ENCODE data around the gene DPP9.

Gene DPP9

DNA sequence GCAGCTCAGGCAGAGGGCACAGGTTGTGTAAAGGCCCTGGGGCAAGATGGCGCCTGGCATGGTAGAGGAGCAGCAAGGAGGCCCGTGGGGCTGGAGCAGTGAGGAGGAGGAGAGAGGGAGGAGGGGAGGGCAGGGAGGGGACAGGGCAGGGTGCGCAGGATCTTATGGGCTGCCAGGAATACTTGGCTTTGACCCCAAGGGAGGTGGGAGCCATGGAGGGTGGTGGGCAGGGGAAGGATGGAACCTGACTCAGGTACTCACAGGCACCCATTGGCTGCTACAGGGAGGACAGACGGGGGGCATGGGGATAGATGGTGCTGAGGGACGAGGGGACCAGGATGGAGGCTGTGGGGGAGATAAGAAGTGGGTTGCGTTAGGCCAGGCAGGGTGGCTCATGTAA lies 81.0 kb downstream of the DPP9 start:
- TF ChIP-seq NFIC (IDR thresholded peaks at IDR 0.05) (no peak), RAD21 (IDR thresholded peaks at IDR 0.05; ENCODE audit: low read depth) (no peak), EGR1 (IDR thresholded peaks at IDR 0.05) (no peak), TCF12 (IDR thresholded peaks at IDR 0.05; ENCODE audit: low read depth) (no peak), CREB1 (IDR thresholded peaks at IDR 0.05; ENCODE audit: low read depth) (no peak), TAF1 (IDR thresholded peaks at IDR 0.05; ENCODE audit: low read depth) (no peak), FOXM1 (IDR thresholded peaks at IDR 0.05; ENCODE audit: borderline replicate concordance, low read depth) (no peak), CEBPB (IDR thresholded peaks at IDR 0.05) (no peak), ZBTB7A (IDR thresholded peaks at IDR 0.05; ENCODE audit: low read depth) (no peak)
- TF ChIP-seq, protein P1, sequence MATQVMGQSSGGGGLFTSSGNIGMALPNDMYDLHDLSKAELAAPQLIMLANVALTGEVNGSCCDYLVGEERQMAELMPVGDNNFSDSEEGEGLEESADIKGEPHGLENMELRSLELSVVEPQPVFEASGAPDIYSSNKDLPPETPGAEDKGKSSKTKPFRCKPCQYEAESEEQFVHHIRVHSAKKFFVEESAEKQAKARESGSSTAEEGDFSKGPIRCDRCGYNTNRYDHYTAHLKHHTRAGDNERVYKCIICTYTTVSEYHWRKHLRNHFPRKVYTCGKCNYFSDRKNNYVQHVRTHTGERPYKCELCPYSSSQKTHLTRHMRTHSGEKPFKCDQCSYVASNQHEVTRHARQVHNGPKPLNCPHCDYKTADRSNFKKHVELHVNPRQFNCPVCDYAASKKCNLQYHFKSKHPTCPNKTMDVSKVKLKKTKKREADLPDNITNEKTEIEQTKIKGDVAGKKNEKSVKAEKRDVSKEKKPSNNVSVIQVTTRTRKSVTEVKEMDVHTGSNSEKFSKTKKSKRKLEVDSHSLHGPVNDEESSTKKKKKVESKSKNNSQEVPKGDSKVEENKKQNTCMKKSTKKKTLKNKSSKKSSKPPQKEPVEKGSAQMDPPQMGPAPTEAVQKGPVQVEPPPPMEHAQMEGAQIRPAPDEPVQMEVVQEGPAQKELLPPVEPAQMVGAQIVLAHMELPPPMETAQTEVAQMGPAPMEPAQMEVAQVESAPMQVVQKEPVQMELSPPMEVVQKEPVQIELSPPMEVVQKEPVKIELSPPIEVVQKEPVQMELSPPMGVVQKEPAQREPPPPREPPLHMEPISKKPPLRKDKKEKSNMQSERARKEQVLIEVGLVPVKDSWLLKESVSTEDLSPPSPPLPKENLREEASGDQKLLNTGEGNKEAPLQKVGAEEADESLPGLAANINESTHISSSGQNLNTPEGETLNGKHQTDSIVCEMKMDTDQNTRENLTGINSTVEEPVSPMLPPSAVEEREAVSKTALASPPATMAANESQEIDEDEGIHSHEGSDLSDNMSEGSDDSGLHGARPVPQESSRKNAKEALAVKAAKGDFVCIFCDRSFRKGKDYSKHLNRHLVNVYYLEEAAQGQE (IDR thresholded peaks at IDR 0.05; ENCODE audit: low read depth) = no peak
- TF ChIP-seq, protein P2, sequence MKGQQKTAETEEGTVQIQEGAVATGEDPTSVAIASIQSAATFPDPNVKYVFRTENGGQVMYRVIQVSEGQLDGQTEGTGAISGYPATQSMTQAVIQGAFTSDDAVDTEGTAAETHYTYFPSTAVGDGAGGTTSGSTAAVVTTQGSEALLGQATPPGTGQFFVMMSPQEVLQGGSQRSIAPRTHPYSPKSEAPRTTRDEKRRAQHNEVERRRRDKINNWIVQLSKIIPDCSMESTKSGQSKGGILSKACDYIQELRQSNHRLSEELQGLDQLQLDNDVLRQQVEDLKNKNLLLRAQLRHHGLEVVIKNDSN (IDR thresholded peaks at IDR 0.05) = no peak
- TF ChIP-seq, protein P3, sequence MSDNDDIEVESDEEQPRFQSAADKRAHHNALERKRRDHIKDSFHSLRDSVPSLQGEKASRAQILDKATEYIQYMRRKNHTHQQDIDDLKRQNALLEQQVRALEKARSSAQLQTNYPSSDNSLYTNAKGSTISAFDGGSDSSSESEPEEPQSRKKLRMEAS (IDR thresholded peaks at IDR 0.05) = no peak

DNA sequence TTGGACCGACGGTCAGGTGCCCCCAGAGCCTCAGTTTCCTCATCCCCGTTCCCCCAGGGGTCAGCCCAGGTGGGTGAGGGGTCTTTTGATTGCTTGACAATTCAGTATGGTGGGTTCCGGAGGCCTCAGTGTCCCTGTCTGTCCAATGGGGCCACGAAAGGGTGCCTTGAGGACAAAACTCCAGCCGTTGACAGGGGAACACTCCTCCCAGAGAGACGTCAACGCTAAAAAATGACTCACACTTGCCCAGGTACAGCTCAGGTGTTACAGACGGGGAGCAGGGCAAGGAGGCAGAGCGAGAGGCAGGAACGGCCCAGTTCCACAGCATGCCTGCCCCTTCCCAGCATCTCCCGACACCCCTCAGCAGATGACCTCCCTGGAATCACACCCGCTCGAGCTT lies 82.5 kb downstream of the DPP9 start:
- TF ChIP-seq, protein P2 (IDR thresholded peaks at IDR 0.05) = no peak
- TF ChIP-seq CREB1 (IDR thresholded peaks at IDR 0.05; ENCODE audit: low read depth) (no peak), RAD21 (IDR thresholded peaks at IDR 0.05; ENCODE audit: low read depth) (no peak), TEAD4 (IDR thresholded peaks at IDR 0.05) (no peak), FOXM1 (IDR thresholded peaks at IDR 0.05; ENCODE audit: borderline replicate concordance, low read depth) (no peak), YY1 (IDR thresholded peaks at IDR 0.05; ENCODE audit: low read depth) (no peak), TCF12 (IDR thresholded peaks at IDR 0.05; ENCODE audit: low read depth) (no peak), EGR1 (IDR thresholded peaks at IDR 0.05) (no peak), TAF1 (IDR thresholded peaks at IDR 0.05; ENCODE audit: low read depth) (no peak)
- TF ChIP-seq, protein P3 (IDR thresholded peaks at IDR 0.05) = no peak
- TF ChIP-seq, protein P1 (IDR thresholded peaks at IDR 0.05; ENCODE audit: low read depth) = no peak

DNA sequence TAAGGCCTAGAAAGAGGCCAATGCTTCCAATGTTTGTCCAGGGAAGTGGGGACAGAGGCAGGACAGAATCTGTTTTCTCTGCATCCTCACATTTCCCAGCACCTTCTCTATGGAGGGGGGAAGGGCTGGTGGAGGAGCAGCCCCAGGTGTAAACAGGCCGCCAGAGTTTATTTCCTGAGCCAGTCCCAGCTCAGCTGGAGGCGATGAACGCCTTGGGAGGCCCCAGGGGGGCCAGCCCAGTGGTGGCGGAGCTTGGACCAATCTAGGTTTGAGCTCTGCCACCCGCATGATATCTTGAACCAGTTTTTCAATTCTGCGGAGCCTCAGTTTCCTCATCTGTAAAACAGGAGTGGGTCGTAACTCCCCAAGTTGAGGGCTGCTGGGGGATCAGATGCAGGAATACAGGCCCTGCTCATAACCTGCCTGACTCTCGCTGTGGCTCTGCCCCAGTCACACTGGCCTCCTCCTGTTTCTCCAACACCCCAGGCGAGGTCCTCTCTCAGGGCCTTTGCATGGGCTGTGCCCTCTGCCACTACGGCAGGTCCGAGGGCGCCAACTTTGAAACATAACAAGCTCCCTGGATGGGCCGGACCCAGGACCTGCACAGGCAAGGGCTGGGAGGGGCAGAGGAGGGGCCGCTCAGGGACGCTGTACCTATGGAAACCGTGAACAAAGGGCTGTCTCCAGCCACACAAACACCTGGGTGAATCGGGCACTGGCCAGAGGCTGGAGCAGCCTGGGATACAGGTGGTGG lies 83.2 kb downstream of the DPP9 start:
- TF ChIP-seq EGR1 (IDR thresholded peaks at IDR 0.05) = no peak
- no peak for TF ChIP-seq TCF12 (IDR thresholded peaks at IDR 0.05; ENCODE audit: low read depth)
- TF ChIP-seq FOXM1 (IDR thresholded peaks at IDR 0.05; ENCODE audit: borderline replicate concordance, low read depth) = no peak
- TF ChIP-seq ZBTB7A (IDR thresholded peaks at IDR 0.05; ENCODE audit: low read depth) = no peak
- TF ChIP-seq NFIC (IDR thresholded peaks at IDR 0.05) = no peak
- TF ChIP-seq CEBPB (IDR thresholded peaks at IDR 0.05) = no peak
- no peak for TF ChIP-seq TAF1 (IDR thresholded peaks at IDR 0.05; ENCODE audit: low read depth)
- no peak for TF ChIP-seq EP300 (IDR thresholded peaks at IDR 0.05; ENCODE audit: borderline replicate concordance)
- TF ChIP-seq TEAD4 (IDR thresholded peaks at IDR 0.05) = no peak
- no peak for TF ChIP-seq CREB1 (IDR thresholded peaks at IDR 0.05; ENCODE audit: low read depth)
- TF ChIP-seq, protein P2 (IDR thresholded peaks at IDR 0.05) = no peak
- TF ChIP-seq YY1 (IDR thresholded peaks at IDR 0.05; ENCODE audit: low read depth) = no peak
- no peak for TF ChIP-seq RAD21 (IDR thresholded peaks at IDR 0.05; ENCODE audit: low read depth)
- TF ChIP-seq, protein P3 (IDR thresholded peaks at IDR 0.05) = no peak

DNA sequence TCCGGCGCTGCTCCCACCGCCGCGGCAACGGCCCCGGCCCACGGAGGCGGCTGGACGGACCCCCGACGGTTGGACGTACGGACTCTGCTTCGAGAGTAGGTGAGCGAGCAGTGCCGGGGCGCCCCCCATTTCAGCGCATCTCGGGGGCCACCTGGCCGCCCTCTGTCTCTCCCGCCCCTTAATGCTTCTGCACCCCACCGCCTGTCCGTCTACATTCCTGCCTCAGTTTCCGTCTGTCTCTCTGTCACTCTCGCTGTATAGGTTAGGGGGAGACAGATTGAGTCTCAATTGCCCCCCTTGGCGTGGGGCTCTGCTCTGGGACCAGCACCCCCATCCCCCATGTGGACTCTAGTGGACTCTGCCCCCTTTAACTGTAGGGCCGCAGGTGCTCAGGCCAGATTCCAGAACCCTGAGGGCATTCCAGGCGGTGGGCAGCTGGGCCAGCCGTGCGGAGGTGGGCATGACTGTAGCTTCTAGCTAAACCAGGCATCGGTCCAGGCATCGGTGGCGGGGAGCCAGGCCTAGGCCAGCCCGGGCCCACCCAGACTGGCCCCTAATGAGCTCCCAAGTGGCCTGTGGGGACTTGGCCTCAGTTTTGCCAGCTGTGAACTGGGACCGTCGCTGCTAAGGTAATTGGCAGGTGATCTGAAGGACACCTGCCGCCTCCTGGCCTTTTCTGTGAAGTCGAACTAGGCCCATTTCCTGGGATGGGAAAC lies 84.0 kb downstream of the DPP9 start:
- no peak for TF ChIP-seq TEAD4 (IDR thresholded peaks at IDR 0.05)
- TF ChIP-seq, protein P3 (IDR thresholded peaks at IDR 0.05) = no peak
- TF ChIP-seq TCF12 (IDR thresholded peaks at IDR 0.05; ENCODE audit: low read depth) = no peak
- TF ChIP-seq, protein P2 (IDR thresholded peaks at IDR 0.05) = no peak
- no peak for TF ChIP-seq TAF1 (IDR thresholded peaks at IDR 0.05; ENCODE audit: low read depth)
- TF ChIP-seq, protein P1 (IDR thresholded peaks at IDR 0.05; ENCODE audit: low read depth) = no peak
- TF ChIP-seq FOXM1 (IDR thresholded peaks at IDR 0.05; ENCODE audit: borderline replicate concordance, low read depth) = no peak
- no peak for TF ChIP-seq CREB1 (IDR thresholded peaks at IDR 0.05; ENCODE audit: low read depth)
- no peak for TF ChIP-seq YY1 (IDR thresholded peaks at IDR 0.05; ENCODE audit: low read depth)
- TF ChIP-seq EGR1 (IDR thresholded peaks at IDR 0.05) = no peak
- TF ChIP-seq EP300 (IDR thresholded peaks at IDR 0.05; ENCODE audit: borderline replicate concordance) = no peak
